22Rv1 (cell line): Measurements from ENCODE around the gene HTT.

ENCODE experiments used
- ZFX ChIP-seq: fragments of 450-650 bp; IDR thresholded peaks from 2 replicates; pipeline ENCODE4 v1.6.1; 2017; ENCODE audit warnings: antibody characterized with exemption, borderline replicate concordance
- TF ChIP-seq, protein P1 (sequence below): fragments of 450-650 bp; IDR thresholded peaks from 2 replicates; pipeline ENCODE4 v1.5.1; 2017; ENCODE audit warnings: mild to moderate bottlenecking

GRCh38 chr4:3067473-3068001 lies 6.9 kb upstream of the HTT start:
- TF ChIP-seq, protein P1, sequence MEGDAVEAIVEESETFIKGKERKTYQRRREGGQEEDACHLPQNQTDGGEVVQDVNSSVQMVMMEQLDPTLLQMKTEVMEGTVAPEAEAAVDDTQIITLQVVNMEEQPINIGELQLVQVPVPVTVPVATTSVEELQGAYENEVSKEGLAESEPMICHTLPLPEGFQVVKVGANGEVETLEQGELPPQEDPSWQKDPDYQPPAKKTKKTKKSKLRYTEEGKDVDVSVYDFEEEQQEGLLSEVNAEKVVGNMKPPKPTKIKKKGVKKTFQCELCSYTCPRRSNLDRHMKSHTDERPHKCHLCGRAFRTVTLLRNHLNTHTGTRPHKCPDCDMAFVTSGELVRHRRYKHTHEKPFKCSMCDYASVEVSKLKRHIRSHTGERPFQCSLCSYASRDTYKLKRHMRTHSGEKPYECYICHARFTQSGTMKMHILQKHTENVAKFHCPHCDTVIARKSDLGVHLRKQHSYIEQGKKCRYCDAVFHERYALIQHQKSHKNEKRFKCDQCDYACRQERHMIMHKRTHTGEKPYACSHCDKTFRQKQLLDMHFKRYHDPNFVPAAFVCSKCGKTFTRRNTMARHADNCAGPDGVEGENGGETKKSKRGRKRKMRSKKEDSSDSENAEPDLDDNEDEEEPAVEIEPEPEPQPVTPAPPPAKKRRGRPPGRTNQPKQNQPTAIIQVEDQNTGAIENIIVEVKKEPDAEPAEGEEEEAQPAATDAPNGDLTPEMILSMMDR, result no peak
- no peak for TF ChIP-seq ZFX
